IMR-90 (cell line): ENCODE measurements around the gene EIF2AK2.

ENCODE experiments used
- CTCF ChIP-seq: conservative IDR thresholded peaks from 2 replicates; pipeline ENCODE4 v1.5.1; 2012; ENCODE audit warnings: mild to moderate bottlenecking, low read depth, low read length, improper control_type of control experiment
- ELK1 ChIP-seq: fragments of 150-350 bp; IDR thresholded peaks from 2 replicates; pipeline ENCODE4 v1.6.1; 2016; ENCODE audit warnings: low read depth, mild to moderate bottlenecking, low read length, moderate library complexity, borderline replicate concordance
- FOS ChIP-seq: fragments of 150-350 bp; IDR thresholded peaks from 2 replicates; pipeline ENCODE4 v1.6.1; 2016; ENCODE audit warnings: low read depth, low read length
- MAZ ChIP-seq: IDR thresholded peaks from 2 replicates; pipeline ENCODE4 v1.6.1; 2012; ENCODE audit warnings: low read depth, mild to moderate bottlenecking, low read length, improper control_type of control experiment, moderate library complexity, borderline replicate concordance
- MXI1 ChIP-seq: IDR thresholded peaks from 2 replicates; pipeline ENCODE4 v1.6.1; 2012; ENCODE audit warnings: low read depth, mild to moderate bottlenecking, low read length, moderate library complexity, borderline replicate concordance
- POLR2A ChIP-seq: IDR thresholded peaks from 2 replicates; pipeline ENCODE4 v1.6.1; 2012; ENCODE audit warnings: mild to moderate bottlenecking, low read depth, low read length
- RCOR1 ChIP-seq: IDR thresholded peaks from 2 replicates; pipeline ENCODE4 v1.6.1; 2012; ENCODE audit warnings: mild to moderate bottlenecking, low read length, improper control_type of control experiment; ENCODE audit not compliant: insufficient replicate concordance

GRCh38 chr2:37109523-37109922 lies 47.3 kb downstream of the EIF2AK2 start:
- no peak for TF ChIP-seq POLR2A
- TF ChIP-seq RCOR1: no peak
- TF ChIP-seq CTCF: no peak
- no peak for TF ChIP-seq FOS
- no peak for TF ChIP-seq MXI1
- no peak for TF ChIP-seq ELK1
- TF ChIP-seq MAZ: no peak
